ENCODE data around the gene CTNNBL1.

- TF ChIP-seq CTCF (conservative IDR thresholded peaks at IDR 0.05; ENCODE audit: low read depth, low read length) (no peak), RFX5 (IDR thresholded peaks at IDR 0.05; ENCODE audit: low read depth, low read length) (no peak), POLR2A (IDR thresholded peaks at IDR 0.05; ENCODE audit: low read depth, low read length) (no peak), MXI1 (IDR thresholded peaks at IDR 0.05; ENCODE audit: borderline replicate concordance, low read depth, low read length) (no peak), ELK1 (IDR thresholded peaks at IDR 0.05; ENCODE audit: borderline replicate concordance, low read depth, low read length) (no peak), SMC3 (IDR thresholded peaks at IDR 0.05; ENCODE audit: low read depth, low read length) (no peak), MAFK (IDR thresholded peaks at IDR 0.05; ENCODE audit: low read depth, low read length) (no peak), CEBPB (IDR thresholded peaks at IDR 0.05; ENCODE audit: low read depth, low read length) (no peak), RAD21 (IDR thresholded peaks at IDR 0.05; ENCODE audit: low read length) (no peak), MAZ (IDR thresholded peaks at IDR 0.05; ENCODE audit: borderline replicate concordance, low read depth, low read length) (no peak), BHLHE40 (IDR thresholded peaks at IDR 0.05; ENCODE audit: low read depth, low read length) (no peak)
These were observed 114.6 kb downstream of the CTNNBL1 start for GRCh38 chr20:37808233-37809070.
